ENCODE data around the gene GRIN1.

Gene GRIN1

DNA sequence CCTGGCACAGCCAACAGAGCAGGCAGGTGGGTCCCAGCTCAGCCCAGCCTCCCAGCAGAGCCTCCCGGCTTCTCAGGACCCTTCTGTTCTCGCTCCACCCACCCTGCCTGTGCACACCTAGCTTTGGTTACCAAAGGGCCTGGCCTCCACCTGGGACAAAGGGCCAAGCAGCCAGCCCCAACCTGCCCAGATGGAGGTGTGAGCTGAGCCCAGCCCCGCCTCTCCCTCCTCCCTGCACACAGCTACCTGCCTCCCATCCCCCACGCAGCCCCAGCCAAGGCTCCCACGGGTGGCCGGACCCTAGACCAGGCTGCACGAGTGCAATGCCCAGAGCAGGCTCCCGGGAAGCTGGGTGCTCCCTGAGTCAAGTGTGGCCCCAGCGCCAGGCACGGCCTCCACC is 56.0 kb downstream of the GRIN1 start:
- POLR2A ChIA-PET: interaction anchor here (0.9 to 1.6 kb wide), 6 partner anchors 10 to 65 kb away, joined by 3 to 9 read pairs (median 4); partner anchors contain the start of gene TUBB4B
- TF ChIP-seq BHLHE40 (IDR thresholded peaks at IDR 0.05; ENCODE audit: borderline replicate concordance) (no peak), SUZ12 (IDR thresholded peaks at IDR 0.05) (no peak), FOXK2 (IDR thresholded peaks at IDR 0.05) (no peak), HDGF (IDR thresholded peaks at IDR 0.05; ENCODE audit: borderline replicate concordance) (no peak), SP1 (IDR thresholded peaks at IDR 0.05) (no peak), ZNF384 (IDR thresholded peaks at IDR 0.05) (no peak), FOXA1 (IDR thresholded peaks at IDR 0.05) (no peak), FOXM1 (IDR thresholded peaks at IDR 0.05; ENCODE audit: borderline replicate concordance) (no peak), LEF1 (IDR thresholded peaks at IDR 0.05; ENCODE audit: borderline replicate concordance) (no peak), TARDBP (IDR thresholded peaks at IDR 0.05) (no peak), ELF4 (IDR thresholded peaks at IDR 0.05) (no peak), NFRKB (IDR thresholded peaks at IDR 0.05) (no peak), L3MBTL2 (conservative IDR thresholded peaks at IDR 0.05) (no peak)
- CTCF ChIA-PET: no interaction called here
- DNase-seq (ENCODE audit: extremely low spot score): no peak

DNA sequence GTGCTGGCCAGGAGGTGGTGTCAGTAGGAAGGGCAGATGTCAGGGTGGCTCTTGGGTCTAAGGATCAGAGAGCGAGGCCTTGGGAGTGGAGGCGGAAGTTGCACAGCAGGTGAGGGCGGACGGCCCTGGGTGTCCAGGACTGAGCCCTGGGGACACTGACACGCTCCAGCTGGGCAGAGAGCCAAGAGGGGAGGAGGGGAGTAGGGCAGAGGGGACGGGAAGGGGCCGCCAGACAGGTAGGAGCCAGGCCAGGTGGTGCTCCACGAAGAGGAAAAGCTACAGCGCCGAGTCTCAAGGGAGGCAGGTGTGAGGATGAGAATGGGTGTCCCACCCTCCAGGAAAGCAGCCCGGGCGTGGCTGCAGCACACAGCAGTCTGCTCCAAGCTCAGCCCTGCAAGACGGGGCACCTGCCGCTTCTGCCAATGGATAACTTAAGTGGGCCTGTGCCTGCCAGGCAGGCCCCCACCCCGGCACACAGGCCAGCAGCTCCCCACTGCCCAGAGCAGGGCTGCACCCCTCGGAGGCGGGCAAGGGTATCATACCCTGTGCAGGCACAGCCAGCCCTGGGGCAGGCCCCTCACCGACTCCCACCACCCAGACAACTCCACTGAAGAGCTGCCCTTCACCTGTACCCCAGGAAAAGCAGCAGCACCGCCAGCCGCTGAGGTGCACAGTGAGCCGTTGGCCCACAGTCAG is 56.7 kb downstream of the GRIN1 start:
- CTCF ChIA-PET: no interaction called here
- DNase-seq (ENCODE audit: extremely low spot score): no peak
- TF ChIP-seq L3MBTL2 (conservative IDR thresholded peaks at IDR 0.05) (no peak), ZNF384 (IDR thresholded peaks at IDR 0.05) (no peak), BHLHE40 (IDR thresholded peaks at IDR 0.05; ENCODE audit: borderline replicate concordance) (no peak), LEF1 (IDR thresholded peaks at IDR 0.05; ENCODE audit: borderline replicate concordance) (no peak), HDGF (IDR thresholded peaks at IDR 0.05; ENCODE audit: borderline replicate concordance) (no peak), ELF4 (IDR thresholded peaks at IDR 0.05) (no peak), CTBP1 (IDR thresholded peaks at IDR 0.05; ENCODE audit: borderline replicate concordance) (no peak), FOXA1 (IDR thresholded peaks at IDR 0.05) (no peak), ARNT (IDR thresholded peaks at IDR 0.05) (no peak), TARDBP (IDR thresholded peaks at IDR 0.05) (no peak), FOXK2 (IDR thresholded peaks at IDR 0.05) (no peak), SUZ12 (IDR thresholded peaks at IDR 0.05) (no peak), FOXM1 (IDR thresholded peaks at IDR 0.05; ENCODE audit: borderline replicate concordance) (no peak), SP1 (IDR thresholded peaks at IDR 0.05) (no peak), NFRKB (IDR thresholded peaks at IDR 0.05) (no peak)
- TF ChIP-seq, protein P1, sequence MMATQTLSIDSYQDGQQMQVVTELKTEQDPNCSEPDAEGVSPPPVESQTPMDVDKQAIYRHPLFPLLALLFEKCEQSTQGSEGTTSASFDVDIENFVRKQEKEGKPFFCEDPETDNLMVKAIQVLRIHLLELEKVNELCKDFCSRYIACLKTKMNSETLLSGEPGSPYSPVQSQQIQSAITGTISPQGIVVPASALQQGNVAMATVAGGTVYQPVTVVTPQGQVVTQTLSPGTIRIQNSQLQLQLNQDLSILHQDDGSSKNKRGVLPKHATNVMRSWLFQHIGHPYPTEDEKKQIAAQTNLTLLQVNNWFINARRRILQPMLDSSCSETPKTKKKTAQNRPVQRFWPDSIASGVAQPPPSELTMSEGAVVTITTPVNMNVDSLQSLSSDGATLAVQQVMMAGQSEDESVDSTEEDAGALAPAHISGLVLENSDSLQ (IDR thresholded peaks at IDR 0.05): no peak
- POLR2A ChIA-PET: interaction anchor here (1.0 to 1.4 kb wide), 3 partner anchors 9 to 45 kb away, joined by 3 to 9 read pairs (median 4); partner anchors contain the start of gene TUBB4B

DNA sequence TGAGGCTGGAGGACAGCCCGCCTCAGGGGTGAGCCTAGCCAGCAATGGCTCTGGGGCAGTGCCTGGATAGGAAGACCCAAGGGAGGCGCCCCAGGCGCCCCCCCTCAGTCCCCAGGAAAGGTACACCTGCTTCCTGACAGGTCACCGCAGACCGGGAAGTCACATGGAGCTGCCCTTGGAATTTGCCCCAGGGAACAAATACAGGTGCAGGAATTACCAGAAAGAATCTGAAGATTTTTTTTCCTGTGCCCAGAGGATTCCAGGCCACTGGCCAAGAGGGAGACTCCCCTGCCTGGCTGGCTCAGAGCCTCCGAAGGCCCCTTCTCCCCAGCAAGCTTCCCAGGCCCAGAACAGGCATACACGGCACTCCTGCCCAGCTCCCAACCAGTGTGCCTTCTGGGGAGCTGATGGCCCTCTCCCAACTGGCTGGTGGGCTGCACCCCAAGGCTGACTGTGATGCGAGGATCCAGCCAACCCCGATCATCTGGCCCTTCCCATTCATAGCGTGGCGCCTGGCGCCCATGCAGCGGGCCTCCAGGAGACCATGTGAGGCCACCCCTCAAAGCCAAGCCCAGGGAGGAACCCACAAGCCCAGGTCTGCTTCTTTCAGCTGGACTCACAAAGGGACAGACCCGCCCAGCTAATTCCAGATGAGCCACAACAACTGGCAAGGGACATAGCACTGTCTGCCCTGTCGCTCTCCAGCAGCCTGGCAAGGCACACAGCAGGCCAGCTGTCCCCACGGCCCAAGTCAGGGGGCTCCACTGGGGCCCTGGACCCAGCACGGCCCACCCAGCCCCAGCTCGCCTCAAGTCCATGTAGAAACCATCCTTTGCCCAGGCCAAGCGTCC is 59.3 kb downstream of the GRIN1 start:
- no peak for TF ChIP-seq TARDBP (IDR thresholded peaks at IDR 0.05)
- TF ChIP-seq SUZ12 (IDR thresholded peaks at IDR 0.05): no peak
- no peak for TF ChIP-seq ARNT (IDR thresholded peaks at IDR 0.05)
- no peak for TF ChIP-seq CTBP1 (IDR thresholded peaks at IDR 0.05; ENCODE audit: borderline replicate concordance)
- TF ChIP-seq, protein P1 (IDR thresholded peaks at IDR 0.05): no peak
- TF ChIP-seq NFRKB (IDR thresholded peaks at IDR 0.05): no peak
- TF ChIP-seq FOXM1 (IDR thresholded peaks at IDR 0.05; ENCODE audit: borderline replicate concordance): no peak
- no peak for TF ChIP-seq FOXA1 (IDR thresholded peaks at IDR 0.05)
- ChIA-PET CTCF (interaction anchor here (0.8 to 1.1 kb wide), 2 partner anchors 21 to 69 kb away, joined by 3 read pairs; no protein-coding TSS in a partner anchor), POLR2A (interaction anchor here (0.9 to 3.4 kb wide), 5 partner anchors 9 to 60 kb away, joined by 3 to 19 read pairs (median 4); partner anchors contain the start of genes ANAPC2 and SSNA1)
- no peak for DNase-seq (ENCODE audit: extremely low spot score)

DNA sequence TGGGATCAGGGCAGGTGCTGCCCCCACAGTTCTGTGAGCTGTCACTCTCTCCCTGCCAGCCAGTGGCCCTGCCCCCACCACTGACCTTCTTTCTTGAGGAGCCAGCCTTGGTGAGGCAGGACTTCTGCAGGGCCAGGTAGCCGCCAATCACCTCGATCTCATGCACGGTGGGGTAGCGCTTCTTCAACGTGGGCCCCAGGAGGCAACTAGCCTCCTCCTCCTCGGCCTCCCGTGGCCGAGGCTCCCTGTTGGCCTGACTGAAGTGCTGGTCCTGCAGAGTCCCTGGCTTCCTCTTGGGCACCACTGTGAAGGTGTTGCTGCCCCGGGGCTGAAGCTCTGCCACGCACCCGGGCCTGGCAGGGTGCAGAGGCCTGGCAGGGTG is 59.9 kb downstream of the GRIN1 start:
- CTCF ChIA-PET: interaction anchor here (0.6 to 0.8 kb wide), 2 partner anchors 10 to 22 kb away, joined by 3 read pairs; no protein-coding TSS in a partner anchor
- POLR2A ChIA-PET: interaction anchor here (0.9 to 3.4 kb wide), 6 partner anchors 10 to 69 kb away, joined by 3 to 19 read pairs (median 4); partner anchors contain the start of genes ANAPC2 and SSNA1
- TF ChIP-seq, protein P1 (IDR thresholded peaks at IDR 0.05): no peak; the same call in 1 of the 2 replicates
- TF ChIP-seq FOXA1 (IDR thresholded peaks at IDR 0.05): no peak
- DNase-seq (ENCODE audit: extremely low spot score): no peak

DNA sequence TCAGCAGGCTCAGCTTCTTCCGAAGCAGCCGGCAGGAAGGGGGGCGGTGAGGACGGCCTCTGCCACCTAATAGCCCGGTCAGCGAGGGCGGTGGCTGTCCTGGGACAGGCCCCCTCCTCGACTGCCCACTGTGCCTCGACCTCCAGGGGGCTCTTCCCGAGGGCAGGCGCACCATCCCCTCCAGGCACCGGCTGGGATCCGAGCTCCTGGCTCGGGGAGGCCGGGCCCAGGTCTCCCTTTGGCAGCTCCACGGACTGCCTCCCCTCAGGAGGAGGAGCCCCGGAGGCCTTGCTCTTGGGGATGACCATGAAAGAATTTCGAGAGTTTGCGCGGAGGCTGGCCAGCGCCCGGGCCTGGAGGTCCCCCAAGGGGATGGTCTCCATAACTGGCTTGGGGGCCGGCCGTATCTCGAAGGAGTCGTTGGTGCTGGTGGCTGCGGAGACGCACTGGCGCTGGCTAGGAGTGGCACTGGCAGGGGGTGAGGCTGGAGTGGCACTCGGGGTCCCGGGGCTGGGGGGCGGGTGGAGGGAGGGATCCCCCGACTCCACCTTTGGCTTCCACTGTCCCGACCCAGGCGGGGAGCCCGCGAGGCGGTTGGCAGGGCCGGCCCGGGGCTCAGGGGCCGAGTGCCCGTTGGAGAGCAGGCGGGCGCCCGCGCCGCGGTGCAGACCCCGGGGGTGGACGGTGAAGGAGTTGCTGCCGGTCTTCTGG is 60.6 kb downstream of the GRIN1 start:
- CTCF ChIA-PET: interaction anchor here (0.6 kb wide), 1 partner anchor 10 kb away, joined by 3 read pairs; no protein-coding TSS in a partner anchor
- TF ChIP-seq NFRKB (IDR thresholded peaks at IDR 0.05) (no peak), SP1 (IDR thresholded peaks at IDR 0.05) (no peak), ZNF384 (IDR thresholded peaks at IDR 0.05) (no peak), FOXK2 (IDR thresholded peaks at IDR 0.05) (no peak), CTBP1 (IDR thresholded peaks at IDR 0.05; ENCODE audit: borderline replicate concordance) (no peak), FOXA1 (IDR thresholded peaks at IDR 0.05) (no peak), L3MBTL2 (conservative IDR thresholded peaks at IDR 0.05) (no peak), TARDBP (IDR thresholded peaks at IDR 0.05) (no peak), LEF1 (IDR thresholded peaks at IDR 0.05; ENCODE audit: borderline replicate concordance) (no peak), ELF4 (IDR thresholded peaks at IDR 0.05) (no peak), HDGF (IDR thresholded peaks at IDR 0.05; ENCODE audit: borderline replicate concordance) (no peak), ARNT (IDR thresholded peaks at IDR 0.05) (no peak), FOXM1 (IDR thresholded peaks at IDR 0.05; ENCODE audit: borderline replicate concordance) (no peak), BHLHE40 (IDR thresholded peaks at IDR 0.05; ENCODE audit: borderline replicate concordance) (no peak), SUZ12 (IDR thresholded peaks at IDR 0.05) (no peak)
- TF ChIP-seq, protein P1 (IDR thresholded peaks at IDR 0.05): no peak
- DNase-seq (ENCODE audit: extremely low spot score): no peak
- POLR2A ChIA-PET: interaction anchor here (1.1 to 3.4 kb wide), 5 partner anchors 11 to 70 kb away, joined by 3 to 19 read pairs (median 4); partner anchors contain the start of genes ANAPC2 and SSNA1
